ENCODE measurements around the gene SSX4. TPM values are rescaled to one million over a fixed set of nuclear protein-coding genes. Genes with fewer than 3 reads are reported as not detected.
"Not testable (repeated sequence)": the region's sequence is repeated elsewhere in the genome, so short reads cannot be mapped to it uniquely, and the experiment has no call there.

Gene SSX4
- total RNA-seq, result not detected

GRCh38 chrX:48383239-48383638 is at the start of gene SSX4:
Gene SSX4, plus strand, starts transcription at chrX:48383539. Its CDS starts 515 bp downstream, at chrX:48384054.
- WGBS, 2 donors, result no CpG with 5 or more reads among the region's 16 CpGs
- not testable (repeated sequence) for H3K4me1 ChIP-seq; DNase-seq (ENCODE audit: low spot score in 2 of 2); H3K36me3 ChIP-seq; H3K27ac ChIP-seq; H3K4me3 ChIP-seq; H3K27me3 ChIP-seq; H3K9me3 ChIP-seq

GRCh38 chrX:48346059-48346458 is 37.3 kb upstream of the SSX4 start:
- H3K36me3 ChIP-seq; H3K27me3 ChIP-seq; H3K4me3 ChIP-seq; H3K9me3 ChIP-seq; H3K27ac ChIP-seq; DNase-seq (ENCODE audit: low spot score in 2 of 2); H3K4me1 ChIP-seq: not testable (repeated sequence)
- 33 to 44% methylated on average over 8 of the region's 8 CpGs for WGBS, 2 donors

GRCh38 chrX:48356315-48357094 is 26.8 kb upstream of the SSX4 start, which contains the start of gene SSX3:
Gene SSX3, minus strand, starts transcription at chrX:48356703. Its CDS starts 1,454 bp downstream, at chrX:48355249.
- not testable (repeated sequence) for H3K4me1 ChIP-seq; H3K27me3 ChIP-seq; H3K9me3 ChIP-seq; H3K36me3 ChIP-seq; DNase-seq (ENCODE audit: low spot score in 2 of 2); H3K4me3 ChIP-seq; H3K27ac ChIP-seq
- WGBS, 2 donors, result 82 to 98% methylated on average over 19 of the region's 19 CpGs

- no peak overlapping the region for H3K4me3 ChIP-seq
- H3K4me1 ChIP-seq, result no peaks in the 10 kb centered on the region
- H3K27ac ChIP-seq, result no peak overlapping the region
- no peak for DNase-seq (ENCODE audit: low spot score in 2 of 2)
- 78 to 98% methylated on average over 5 to 8 of the region's 8 CpGs for WGBS, 2 donors
- no peaks in the 10 kb centered on the region for H3K27me3 ChIP-seq
- no peaks in the 10 kb centered on the region for H3K36me3 ChIP-seq
- no peak for TF ChIP-seq EP300 (IDR thresholded peaks at IDR 0.05)
- TF ChIP-seq POLR2A (IDR thresholded peaks at IDR 0.05), result no peak
- H3K9me3 ChIP-seq, result no peaks in the 10 kb centered on the region
These were observed 25.7 kb upstream of the SSX4 start for GRCh38 chrX:48357681-48358080.

- DNase-seq (ENCODE audit: low spot score in 2 of 2); H3K9me3 ChIP-seq; H3K4me1 ChIP-seq; H3K36me3 ChIP-seq; H3K27ac ChIP-seq; H3K27me3 ChIP-seq; H3K4me3 ChIP-seq: not testable (repeated sequence)
- 78 to 82% methylated on average over 5 to 6 of the region's 6 CpGs for WGBS, 2 donors
These were observed 24.1 kb upstream of the SSX4 start for GRCh38 chrX:48359281-48359680.

- WGBS, 2 donors, result no CpG with 5 or more reads among the region's 12 CpGs
- not testable (repeated sequence) for DNase-seq (ENCODE audit: low spot score in 2 of 2); H3K36me3 ChIP-seq; H3K27me3 ChIP-seq; H3K9me3 ChIP-seq; H3K4me3 ChIP-seq; H3K27ac ChIP-seq; H3K4me1 ChIP-seq
These were observed 15.5 kb upstream of the SSX4 start for GRCh38 chrX:48367717-48368408.

GRCh38 chrX:48370408-48370807 is 12.9 kb upstream of the SSX4 start:
- not testable (repeated sequence) for H3K4me1 ChIP-seq; H3K27ac ChIP-seq; H3K4me3 ChIP-seq; DNase-seq (ENCODE audit: low spot score in 2 of 2); H3K9me3 ChIP-seq; H3K27me3 ChIP-seq; H3K36me3 ChIP-seq
- no CpG with 5 or more reads among the region's 8 CpGs for WGBS, 2 donors

- DNase-seq (ENCODE audit: low spot score in 2 of 2); H3K27ac ChIP-seq; H3K4me3 ChIP-seq; H3K27me3 ChIP-seq; H3K36me3 ChIP-seq; H3K9me3 ChIP-seq; H3K4me1 ChIP-seq: not testable (repeated sequence)
- 61 to 95% methylated on average over 2 of the region's 2 CpGs for WGBS, 2 donors
These were observed 13.6 kb downstream of the SSX4 start for GRCh38 chrX:48396931-48397330.

- not testable (repeated sequence) for DNase-seq (ENCODE audit: low spot score in 2 of 2); H3K27me3 ChIP-seq; H3K36me3 ChIP-seq; H3K9me3 ChIP-seq; H3K4me3 ChIP-seq; H3K27ac ChIP-seq; H3K4me1 ChIP-seq
- 23 to 39% methylated on average over 1 of the region's 1 CpG for WGBS, 2 donors
These were observed 14.5 kb downstream of the SSX4 start for GRCh38 chrX:48397825-48398224.

GRCh38 chrX:48411860-48412259 is 28.5 kb downstream of the SSX4 start, which contains the start of gene SSX4B:
Gene SSX4B, minus strand, starts transcription at chrX:48411960. Its CDS starts 588 bp downstream, at chrX:48411372.
- H3K4me1 ChIP-seq; H3K4me3 ChIP-seq; H3K36me3 ChIP-seq; DNase-seq (ENCODE audit: low spot score in 2 of 2); H3K9me3 ChIP-seq; H3K27me3 ChIP-seq; H3K27ac ChIP-seq: not testable (repeated sequence)
- no CpG with 5 or more reads among the region's 15 CpGs for WGBS, 2 donors

- H3K4me3 ChIP-seq; H3K36me3 ChIP-seq; H3K4me1 ChIP-seq; H3K9me3 ChIP-seq; H3K27ac ChIP-seq; DNase-seq (ENCODE audit: low spot score in 2 of 2); H3K27me3 ChIP-seq: not testable (repeated sequence)
- no CpG with 5 or more reads among the region's 12 CpGs for WGBS, 2 donors
These were observed 43.8 kb downstream of the SSX4 start for GRCh38 chrX:48427027-48427716.

- not testable (repeated sequence) for H3K36me3 ChIP-seq; H3K9me3 ChIP-seq; H3K4me3 ChIP-seq; H3K27ac ChIP-seq; H3K27me3 ChIP-seq; H3K4me1 ChIP-seq; DNase-seq (ENCODE audit: low spot score in 2 of 2)
- WGBS, 2 donors, result 50 to 53% methylated on average over 5 of the region's 5 CpGs
These were observed 46.3 kb downstream of the SSX4 start for GRCh38 chrX:48429606-48430005.

GRCh38 chrX:48430166-48430565 is 46.8 kb downstream of the SSX4 start:
- not testable (repeated sequence) for H3K27ac ChIP-seq; DNase-seq (ENCODE audit: low spot score in 2 of 2); H3K4me1 ChIP-seq; H3K9me3 ChIP-seq; H3K36me3 ChIP-seq; H3K4me3 ChIP-seq; H3K27me3 ChIP-seq
- 67 to 78% methylated on average over 4 of the region's 4 CpGs for WGBS, 2 donors
